OCI-LY1 (cell line): ENCODE results near the gene TUFT1.

ENCODE experiments used
- H2AFZ ChIP-seq: fragments of 200-600 bp; sonication (generic), shearing (Covaris generic); 2 replicates; pipeline ENCODE4 v1.6.0; 2014; ENCODE audit warnings: antibody characterized with exemption, mild to moderate bottlenecking, low read length
- H3F3A ChIP-seq: fragments of 200-600 bp; sonication (generic), shearing (Covaris generic); 2 replicates; pipeline ENCODE4 v1.6.0; 2014; ENCODE audit warnings: mild to moderate bottlenecking, antibody characterized with exemption, low read length, moderate library complexity; ENCODE audit not compliant: insufficient read depth
- H3K27ac ChIP-seq: fragments of 200-600 bp; sonication (generic); 2 replicates; pipeline ENCODE4 v1.5.1; 2014; ENCODE audit warnings: low read length, mixed run types, mild to moderate bottlenecking, low read depth; ENCODE audit not compliant: poor library complexity, severe bottlenecking
- H3K27me3 ChIP-seq: fragments of 200-600 bp; sonication (generic); 2 replicates; pipeline ENCODE4 v1.6.0; 2014; ENCODE audit warnings: antibody characterized with exemption, mild to moderate bottlenecking, low read length, moderate library complexity; ENCODE audit not compliant: insufficient read depth
- H3K36me3 ChIP-seq: fragments of 200-600 bp; sonication (generic); 2 replicates; pipeline ENCODE4 v1.6.1; 2014; ENCODE audit warnings: mild to moderate bottlenecking, antibody characterized with exemption, low read length, moderate library complexity, mixed read lengths; ENCODE audit not compliant: insufficient read depth
- H3K4me1 ChIP-seq: fragments of 200-600 bp; sonication (generic); 2 replicates; pipeline ENCODE4 v1.5.1; 2014; ENCODE audit warnings: mild to moderate bottlenecking, low read length, moderate library complexity; ENCODE audit not compliant: insufficient read depth, severe bottlenecking
- H3K4me2 ChIP-seq: fragments of 200-600 bp; sonication (generic), shearing (Covaris generic); 2 replicates; pipeline ENCODE4 v1.6.1; 2014; ENCODE audit warnings: low read length
- H3K4me3 ChIP-seq: fragments of 200-600 bp; sonication (generic); 2 replicates; pipeline ENCODE4 v1.5.1; 2014; ENCODE audit warnings: low read length, low read depth, mild to moderate bottlenecking, mixed read lengths; ENCODE audit not compliant: poor library complexity, severe bottlenecking
- H3K79me2 ChIP-seq: fragments of 200-600 bp; shearing (Covaris generic); 2 replicates; pipeline ENCODE4 v1.6.1; 2016; ENCODE audit warnings: mixed run types, low read length, mixed read lengths; ENCODE audit not compliant: insufficient read depth
- H3K9ac ChIP-seq: fragments of 200-600 bp; sonication (generic), shearing (Covaris generic); 2 replicates; pipeline ENCODE4 v1.6.1; 2014; ENCODE audit warnings: mild to moderate bottlenecking, low read length, mixed read lengths
- H3K9me2 ChIP-seq: fragments of 200-600 bp; sonication (generic), shearing (Covaris generic); 2 replicates; pipeline ENCODE4 v1.6.1; 2014; ENCODE audit warnings: low read depth, mild to moderate bottlenecking, low read length, mixed read lengths
- H3K9me3 ChIP-seq: fragments of 200-600 bp; shearing (Covaris generic); 2 replicates; pipeline ENCODE4 v1.6.1; 2014; ENCODE audit warnings: low read length, mixed read lengths
- H4K20me1 ChIP-seq: fragments of 200-600 bp; sonication (generic), shearing (Covaris generic); 2 replicates; pipeline ENCODE4 v1.6.0; 2016; ENCODE audit warnings: mild to moderate bottlenecking, low read length; ENCODE audit not compliant: insufficient read depth
- CTCF ChIP-seq: fragments of 200-600 bp; sonication (generic), shearing (Covaris generic); IDR thresholded peaks from 2 replicates; pipeline ENCODE4 v1.5.1; 2017; ENCODE audit warnings: mild to moderate bottlenecking, antibody characterized with exemption, low read length, moderate library complexity, mixed read lengths
- EZH2 ChIP-seq: fragments of 200-600 bp; sonication (generic), shearing (Covaris generic); IDR thresholded peaks from 2 replicates; pipeline ENCODE4 v1.8.0; 2017; ENCODE audit warnings: borderline replicate concordance, mixed run types, mild to moderate bottlenecking, antibody characterized with exemption, low read length, moderate library complexity, mixed read lengths

TUFT1 gene

DNA sequence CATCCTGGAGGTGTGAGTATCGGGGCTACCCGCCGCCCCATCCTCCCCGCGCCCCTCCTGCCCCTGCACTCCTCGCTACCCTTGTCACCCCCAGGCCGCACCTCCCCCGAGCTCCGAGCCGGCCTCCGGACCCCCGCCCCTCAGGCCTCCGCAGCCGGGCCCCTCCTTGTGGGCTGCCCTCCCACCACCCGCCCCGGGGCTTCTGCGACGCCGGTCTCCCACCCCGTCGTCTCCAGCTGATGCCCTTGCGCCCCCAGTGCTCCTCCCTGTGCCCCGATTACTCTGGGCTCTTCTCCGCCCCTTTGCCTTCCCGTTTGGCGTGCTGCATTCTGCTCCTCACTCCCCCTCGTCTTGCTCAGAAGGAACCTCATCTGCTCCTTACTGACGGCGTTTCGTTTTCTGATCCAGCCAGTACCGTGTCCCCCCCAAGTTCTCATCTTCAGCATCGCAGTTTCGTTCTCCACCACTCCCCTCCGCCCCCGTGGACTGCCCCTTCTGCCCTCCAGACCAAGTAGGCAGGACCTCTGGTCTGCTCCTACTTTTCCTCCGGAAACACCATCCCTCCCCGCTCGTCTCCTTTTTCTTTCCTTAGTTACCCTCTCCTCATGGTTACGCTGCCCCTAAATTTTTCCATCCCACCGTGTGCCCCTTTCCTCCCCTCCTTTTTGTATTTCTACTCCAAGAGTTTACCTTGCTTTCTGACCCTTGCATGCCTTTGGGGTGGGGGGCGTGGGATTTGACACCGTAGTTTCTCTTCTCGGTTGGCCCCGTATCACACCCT, 72.6 kb downstream of the TUFT1 start:
- Histone ChIP-seq H3K27ac (no peak overlapping the region), H3K4me1 (peaks cover 38% of the 10 kb centered on the region), H3K4me2 (peak overlapping the region; percentile 68), H3K36me3 (no peaks in the 10 kb centered on the region), H3K27me3 (no peaks in the 10 kb centered on the region), H3K4me3 (peak overlapping the region; percentile 89), H3F3A (no peaks in the 10 kb centered on the region), H2AFZ (no peak overlapping the region), H4K20me1 (no peaks in the 10 kb centered on the region), H3K9ac (peak overlapping the region; percentile 87), H3K79me2 (peaks cover 11% of the 10 kb centered on the region), H3K9me3 (no peaks in the 10 kb centered on the region), H3K9me2 (no peaks in the 10 kb centered on the region)
- TF ChIP-seq CTCF = no peak

- Histone ChIP-seq H3K4me2 (peak overlapping the region; percentile 68), H3K9me3 (no peaks in the 10 kb centered on the region), H3K27me3 (no peaks in the 10 kb centered on the region), H3K27ac (peak overlapping the region; percentile 18), H3K36me3 (no peaks in the 10 kb centered on the region), H3K4me1 (peaks cover 38% of the 10 kb centered on the region), H3F3A (no peaks in the 10 kb centered on the region), H2AFZ (no peak overlapping the region), H3K79me2 (peaks cover 13% of the 10 kb centered on the region), H3K9ac (peak overlapping the region; percentile 87; the same call in 1 of the 2 replicates), H3K4me3 (peak overlapping the region; percentile 89), H4K20me1 (no peaks in the 10 kb centered on the region), H3K9me2 (no peaks in the 10 kb centered on the region)
- no peak for TF ChIP-seq CTCF
- no peak for TF ChIP-seq EZH2
These were observed 73.2 kb downstream of the TUFT1 start for GRCh38 chr1:151613282-151613780.

GRCh38 chr1:151615711-151616504, 75.8 kb downstream of the TUFT1 start:
- no peaks in the 10 kb centered on the region for H3K27me3 ChIP-seq
- TF ChIP-seq EZH2 (no peak), CTCF (no peak)
- H2AFZ ChIP-seq = no peak overlapping the region
- no peak overlapping the region for H3K4me3 ChIP-seq
- no peaks in the 10 kb centered on the region for H3K36me3 ChIP-seq
- H3K9me3 ChIP-seq = no peaks in the 10 kb centered on the region
- H3K27ac ChIP-seq = no peak overlapping the region
- H3K9me2 ChIP-seq = no peaks in the 10 kb centered on the region
- H3K9ac ChIP-seq = no peak overlapping the region
- H3K4me2 ChIP-seq = 0 out of 2 replicates have a peak overlapping the region, but pooled peaks have one; percentile 1
- no peaks in the 10 kb centered on the region for H4K20me1 ChIP-seq
- peaks cover 16% of the 10 kb centered on the region for H3K79me2 ChIP-seq
- no peaks in the 10 kb centered on the region for H3F3A ChIP-seq
- H3K4me1 ChIP-seq = peaks cover 42% of the 10 kb centered on the region
